HG02943 (cell line): ENCODE data around the gene ZBTB11.
"Not testable (repeated sequence)": the region's sequence is repeated elsewhere in the genome, so short reads cannot be mapped to it uniquely, and the experiment has no call there.

Experiments
- ATAC-seq: cut with Tn5 transposase; IDR thresholded peaks from one replicate; pipeline ENCODE4 v1.9.1; 2021; ENCODE audit warnings: mild to moderate bottlenecking, low read depth, moderate library complexity; ENCODE audit not compliant: unreplicated experiment

ZBTB11 gene

DNA sequence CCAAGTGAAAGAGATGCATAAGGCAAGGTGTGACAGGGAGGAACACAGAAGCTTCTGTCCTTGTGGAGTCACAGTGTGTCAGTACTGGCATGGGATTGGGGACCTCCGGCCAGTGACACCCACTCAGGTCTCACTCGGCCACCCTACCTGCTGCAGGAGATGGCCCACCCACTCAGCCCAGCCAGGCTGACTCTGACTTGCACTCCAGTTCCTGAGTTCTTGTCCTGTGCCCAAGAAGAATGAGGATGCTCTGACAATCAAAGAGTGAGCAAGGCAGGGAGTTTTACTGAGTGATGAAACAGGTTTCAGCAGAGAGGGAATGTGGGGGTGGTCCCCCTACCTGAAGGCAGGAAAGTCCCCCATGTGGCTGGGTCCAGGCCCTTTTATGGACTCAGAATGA, 52.1 kb downstream of the ZBTB11 start:
- ATAC-seq, result no peak

- no peak for ATAC-seq
These were observed 53.3 kb downstream of the ZBTB11 start for GRCh38 chr3:101623656-101624055.

- no peak for ATAC-seq
These were observed 57.2 kb downstream of the ZBTB11 start for GRCh38 chr3:101619734-101620133.

DNA sequence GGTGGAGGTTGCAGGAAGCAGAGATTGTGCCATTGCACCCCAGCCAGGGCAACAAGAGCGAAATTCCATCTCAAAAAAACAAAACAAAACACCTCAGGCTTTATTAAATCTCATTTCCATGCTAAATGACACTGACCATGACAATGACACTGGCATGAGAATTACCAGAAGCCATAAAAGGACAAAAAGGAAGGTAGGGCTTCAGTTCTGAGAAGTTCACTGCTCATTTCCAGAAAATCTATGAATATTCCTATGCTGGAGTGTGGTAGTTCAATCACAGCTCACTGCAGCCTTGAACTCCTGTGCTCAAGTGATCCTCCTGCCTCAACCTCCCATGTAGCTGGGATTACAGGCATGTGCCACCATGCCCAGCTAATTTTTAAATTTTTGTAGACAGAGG, 58.2 kb downstream of the ZBTB11 start:
- ATAC-seq, result no peak

GRCh38 chr3:101617478-101617877, 59.5 kb downstream of the ZBTB11 start:
- no peak for ATAC-seq

DNA sequence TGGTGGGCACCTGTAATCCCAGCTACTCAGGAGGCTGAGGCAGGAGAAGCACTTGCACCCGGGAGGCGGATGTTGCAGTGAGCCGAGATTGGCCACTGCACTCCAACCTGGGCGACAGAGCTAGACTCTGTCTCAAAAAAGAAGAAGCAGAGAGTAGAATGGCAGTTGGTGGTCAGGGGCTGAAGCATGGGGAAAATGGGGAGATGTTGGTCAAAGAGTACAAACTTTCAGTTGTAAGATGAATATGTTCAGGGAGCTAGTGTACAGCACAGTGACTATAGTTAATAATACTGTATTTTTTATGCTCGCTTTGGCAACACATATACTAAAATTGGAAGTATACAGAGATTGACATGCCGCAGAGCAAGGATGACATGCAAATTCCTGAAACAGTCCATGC, 61.4 kb downstream of the ZBTB11 start:
- ATAC-seq, result no peak

DNA sequence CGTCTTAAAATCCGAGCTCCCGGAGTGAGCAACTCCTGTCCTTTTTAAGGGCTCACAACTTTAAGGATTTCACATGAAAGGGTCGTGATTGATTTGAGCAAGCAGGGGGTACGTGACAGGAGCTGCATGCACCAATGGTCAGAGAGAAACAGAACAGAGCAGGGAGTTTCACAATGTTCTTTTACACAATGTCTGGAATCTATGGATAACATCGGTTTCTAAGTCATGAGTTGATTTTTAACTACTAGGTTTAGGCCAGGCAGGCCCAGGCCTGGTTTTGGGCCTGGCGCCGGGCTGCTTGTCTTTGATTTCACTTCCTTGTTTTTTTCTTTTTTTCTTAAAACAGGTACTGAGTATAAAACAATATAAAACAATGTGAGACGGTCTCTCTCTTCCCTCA, 63.9 kb downstream of the ZBTB11 start:
- ATAC-seq, result not testable (repeated sequence)

- no peak for ATAC-seq
These were observed 65.9 kb downstream of the ZBTB11 start for GRCh38 chr3:101611023-101611422.

DNA sequence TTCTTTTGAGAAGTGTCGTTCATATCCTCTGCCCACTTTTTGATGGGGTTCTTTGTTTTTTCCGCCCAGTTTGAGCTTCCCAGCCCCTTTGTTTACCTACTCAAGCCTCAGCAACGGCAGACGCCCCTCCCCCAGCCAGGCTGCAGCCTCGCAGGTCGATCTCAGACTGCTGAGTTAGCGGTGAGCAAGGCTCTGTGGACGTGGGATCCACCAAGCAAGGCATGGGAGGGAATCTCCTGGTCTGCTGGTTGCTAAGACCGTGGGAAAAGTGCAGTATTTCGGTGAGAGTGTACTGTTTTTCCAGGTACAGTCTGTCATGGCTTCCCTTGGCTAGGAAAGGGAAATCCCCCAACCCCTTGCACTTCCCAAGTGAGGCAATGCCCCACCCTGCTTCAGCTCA, 71.5 kb downstream of the ZBTB11 start:
- not testable (repeated sequence) for ATAC-seq

DNA sequence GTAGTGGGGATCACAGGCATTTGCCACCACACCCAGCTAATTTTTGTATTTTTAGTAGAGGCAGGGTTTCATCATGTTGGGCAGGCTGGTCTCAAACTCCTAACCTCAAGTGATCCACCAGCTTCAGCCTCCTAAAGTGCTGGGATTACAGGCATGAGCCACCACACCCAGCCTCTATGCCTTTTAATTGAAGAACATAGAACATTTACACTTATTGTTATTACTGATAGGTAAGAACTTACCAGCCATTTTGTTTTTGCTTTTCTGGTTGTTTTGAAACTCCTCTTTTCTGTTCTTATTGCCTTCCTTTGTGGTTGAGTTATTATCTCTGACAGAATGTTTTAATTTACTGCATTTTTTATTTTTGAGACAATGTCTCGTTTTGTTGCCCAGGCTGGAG, 73.7 kb downstream of the ZBTB11 start:
- ATAC-seq, result no peak

DNA sequence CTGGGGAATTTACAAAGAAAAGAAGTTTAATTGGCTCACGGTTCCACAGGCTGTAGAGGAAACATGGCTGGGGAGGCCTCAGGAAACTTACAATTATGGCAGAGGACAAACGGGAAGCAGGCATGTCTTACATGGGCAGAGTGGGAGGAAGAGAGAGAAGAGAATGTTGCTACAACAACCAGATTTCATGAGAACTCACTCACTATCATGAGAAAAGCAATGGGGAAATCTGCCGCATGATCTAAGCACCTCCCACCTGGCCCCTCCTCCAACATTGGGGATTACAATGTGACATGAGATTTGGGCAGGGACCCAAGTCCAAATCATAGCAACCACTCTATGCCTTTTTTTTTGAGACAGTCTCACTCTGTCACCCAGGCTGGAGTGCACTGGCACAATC, 74.2 kb downstream of the ZBTB11 start:
- no peak for ATAC-seq
